Mesodermal cell (in vitro differentiated cells): ENCODE measurements around the gene TAF11L13.

Experiments
- H3K27ac ChIP-seq: 2 replicates; pipeline ENCODE4 v1.7.0; 2013; ENCODE audit warnings: mild to moderate bottlenecking, low read depth, low read length, moderate library complexity; ENCODE audit not compliant: severe bottlenecking
- H3K36me3 ChIP-seq: 2 replicates; pipeline ENCODE4 v1.7.1; 2013; ENCODE audit warnings: mild to moderate bottlenecking, low read length, moderate library complexity; ENCODE audit not compliant: control insufficient read depth, insufficient read depth
- H3K4me1 ChIP-seq: one replicate; pipeline ENCODE4 v1.7.1; 2013; ENCODE audit warnings: mild to moderate bottlenecking, low read length; ENCODE audit not compliant: insufficient read depth, control insufficient read depth, poor library complexity, severe bottlenecking
- H3K4me3 ChIP-seq: 2 replicates; pipeline ENCODE4 v1.7.0; 2013; ENCODE audit warnings: low read length, control low read depth, mild to moderate bottlenecking; ENCODE audit not compliant: insufficient read depth, poor library complexity, severe bottlenecking; ENCODE audit errors: extremely low read depth
- H3K9me3 ChIP-seq: 2 replicates; pipeline ENCODE4 v1.7.1; 2013; ENCODE audit warnings: mild to moderate bottlenecking, low read length, moderate library complexity; ENCODE audit not compliant: control insufficient read depth
- WGBS, 2 experiments: methylation state at CpG; one replicate each; pipeline ENCODE4 v1.1.5; 2013; ENCODE audit warnings: missing lambda C conversion rate in 2 of 2; ENCODE audit not compliant: insufficient coverage in 2 of 2; 5-methylcytosine and 5-hydroxymethylcytosine counted together

Gene TAF11L13

GRCh38 chr5:17679597-17680203, 47.8 kb downstream of the TAF11L13 start:
- H3K4me3 ChIP-seq, result no peak overlapping the region

DNA sequence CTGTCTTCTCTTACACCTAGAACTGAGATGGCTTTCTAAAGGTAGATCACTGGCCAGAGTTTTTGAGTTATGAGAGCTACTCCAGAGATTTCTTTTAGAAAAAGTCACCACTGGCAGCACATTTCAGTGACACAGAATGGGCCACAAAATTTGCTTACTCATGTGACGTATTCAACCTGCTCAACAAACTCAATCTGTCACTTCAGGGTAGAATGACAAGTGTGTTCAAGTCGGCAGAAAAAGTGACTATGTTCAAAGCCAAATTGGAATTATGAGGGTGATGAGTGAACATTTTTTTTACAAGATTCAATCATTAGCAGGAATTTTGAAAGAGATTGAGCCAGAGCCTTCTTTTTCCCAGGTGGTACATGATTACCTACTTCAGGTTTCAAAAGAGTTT, 48.8 kb downstream of the TAF11L13 start:
- no peak overlapping the region for H3K27ac ChIP-seq
- H3K9me3 ChIP-seq, result no peaks in the 10 kb centered on the region
- no peaks in the 10 kb centered on the region for H3K4me1 ChIP-seq
- H3K4me3 ChIP-seq, result no peak overlapping the region
- no peaks in the 10 kb centered on the region for H3K36me3 ChIP-seq
- WGBS, 2 experiments, result 100% methylated on average over 1 of the region's 2 CpGs

More at GRCh38 chr5:17679597-17680203, 47.8 kb downstream of the TAF11L13 start:
- WGBS, 2 experiments, result 93 to 100% methylated on average over 5 to 6 of the region's 8 CpGs
- H3K4me1 ChIP-seq, result no peaks in the 10 kb centered on the region
- H3K9me3 ChIP-seq, result no peaks in the 10 kb centered on the region
- no peak overlapping the region for H3K27ac ChIP-seq
- no peaks in the 10 kb centered on the region for H3K36me3 ChIP-seq
